Left lung (tissue), 10 donors: ENCODE measurements around the gene AAK1. TPM values are rescaled to one million over a fixed set of nuclear protein-coding genes. Genes with fewer than 3 reads are reported as not detected.
A peak's percentile ranks its signal among the peaks of the same experiment; 100 is the strongest.

Experiments used
- ATAC-seq: fragments of 200-7000 bp; cut with Tn5 transposase; one replicate; pipeline ENCODE4 v1.9.1; 2020; ENCODE audit warnings: moderate library complexity
- DNase-seq, 4 donors: peaks; one replicate each; pipeline ENCODE4 v3.0.0-alpha.2; 2013 to 2020
- H3K27ac ChIP-seq, 2 donors: fragments of 200-600 bp; sonication (generic) in 1 of 2; one replicate each; pipeline versions ENCODE4 v1.5.0 to v1.8.0; 2020 to 2021
- H3K27me3 ChIP-seq, 2 donors: fragments of 200-600 bp; sonication (generic) in 1 of 2; one replicate each; pipeline versions ENCODE4 v1.5.0 to v1.8.0; 2020 to 2021
- H3K36me3 ChIP-seq, 2 donors: fragments of 200-600 bp; sonication (generic) in 1 of 2; one replicate each; pipeline versions ENCODE4 v1.5.0 to v1.8.0; 2020 to 2021
- H3K4me1 ChIP-seq, 2 donors: fragments of 200-600 bp; one replicate each; pipeline ENCODE4 v1.8.0; 2021
- H3K4me3 ChIP-seq, 2 donors: fragments of 200-600 bp; sonication (generic) in 1 of 2; one replicate each; pipeline versions ENCODE4 v1.5.0 to v1.8.0; 2020 to 2021; ENCODE audit warnings: mild to moderate bottlenecking in 1 of 2
- H3K9me3 ChIP-seq, 2 donors: fragments of 200-600 bp; sonication (generic) in 1 of 2; one replicate each; pipeline versions ENCODE4 v1.5.0 to v1.8.0; 2020 to 2021
- CTCF ChIP-seq, 2 donors: fragments of 200-600 bp; sonication (generic) in 1 of 2; IDR thresholded peaks; one replicate each; pipeline versions ENCODE4 v1.5.0 to v1.8.0; 2021; ENCODE audit warnings: antibody characterized with exemption in 2 of 2
- intact Hi-C, 2 donors: fragments of 100-400 bp; cut with DNase I; formaldehyde crosslinking; loops; one replicate each; pipeline versions ENCODE4 v1.11.2 to v1.14.2; 2022
- polyA plus RNA-seq, 6 donors: library from polyadenylated mRNA; unstranded; fragments of 120-200 nt; gene quantifications; one replicate each; pipeline ENCODE4 v1.2.1, GENCODE V29; 2013; ENCODE audit not compliant: insufficient read length in 6 of 6
- total RNA-seq, 2 donors: library from RNA; stranded (reverse); fragmentation: NEBNext Ultra II Directional; extraction: Animal tissue kit (Norgen Biotek cat#: 25700); gene quantifications; one replicate each; pipeline ENCODE4 v1.2.1, GENCODE V29; 2021
- donor health status: DM: no; HTN: yes; CAD: no.
- donor health status: DM: no; HTN: no; CAD: no.

The AAK1 gene
- total and polyA plus RNA-seq, 8 donors, result 19.0 to 70.7 (median 22.4) TPM

GRCh38 chr2:69509011-69509749, 134.4 kb downstream of the AAK1 start:
- Histone ChIP-seq H3K36me3 (peaks cover 0 to 94% of the 10 kb centered on the region in 2 donors), H3K9me3 (no peaks in the 10 kb centered on the region), H3K4me1 (peaks cover 0 to 30% of the 10 kb centered on the region in 2 donors), H3K4me3 (no peak overlapping the region), H3K27me3 (no peaks in the 10 kb centered on the region), H3K27ac (no peak overlapping the region)
- peak in 2 of 4 donors; percentile 26 to 52 for DNase-seq
- ATAC-seq, result no peak
- no peak for TF ChIP-seq CTCF (IDR thresholded peaks at IDR 0.05)
- intact Hi-C loops, result no loop called here

GRCh38 chr2:69505710-69506109, 137.8 kb downstream of the AAK1 start:
- intact Hi-C loops, result no loop called here
- ATAC-seq (peak; percentile 24), DNase-seq (no peak)
- Histone ChIP-seq H3K4me3 (no peak overlapping the region), H3K4me1 (peaks cover 0 to 37% of the 10 kb centered on the region in 2 donors), H3K9me3 (no peaks in the 10 kb centered on the region), H3K27me3 (no peaks in the 10 kb centered on the region), H3K27ac (peak overlapping the region in 1 of 2 donors; percentile 55), H3K36me3 (peaks cover 0 to 86% of the 10 kb centered on the region in 2 donors)
- TF ChIP-seq CTCF (IDR thresholded peaks at IDR 0.05), result no peak

GRCh38 chr2:69501301-69501700, 142.2 kb downstream of the AAK1 start:
- Histone ChIP-seq H3K36me3 (peaks cover 0 to 57% of the 10 kb centered on the region in 2 donors), H3K27ac (no peak overlapping the region), H3K4me3 (no peak overlapping the region), H3K4me1 (peaks cover 0 to 20% of the 10 kb centered on the region in 2 donors), H3K9me3 (no peaks in the 10 kb centered on the region), H3K27me3 (no peaks in the 10 kb centered on the region)
- TF ChIP-seq CTCF (IDR thresholded peaks at IDR 0.05), result no peak
- intact Hi-C loops, result no loop called here
- no peak for DNase-seq
- ATAC-seq, result no peak

GRCh38 chr2:69499966-69500365, 143.6 kb downstream of the AAK1 start:
- Histone ChIP-seq H3K4me3 (no peak overlapping the region), H3K27ac (no peak overlapping the region), H3K4me1 (peaks cover 0 to 9% of the 10 kb centered on the region in 2 donors), H3K9me3 (no peaks in the 10 kb centered on the region), H3K27me3 (no peaks in the 10 kb centered on the region), H3K36me3 (peaks cover 0 to 46% of the 10 kb centered on the region in 2 donors)
- ATAC-seq, result no peak
- no peak for TF ChIP-seq CTCF (IDR thresholded peaks at IDR 0.05)
- DNase-seq, result no peak
- intact Hi-C loops, result no loop called here

GRCh38 chr2:69499242-69499641, 144.3 kb downstream of the AAK1 start:
- Histone ChIP-seq H3K4me1 (peaks cover 0 to 9% of the 10 kb centered on the region in 2 donors), H3K9me3 (no peaks in the 10 kb centered on the region), H3K27ac (no peak overlapping the region), H3K27me3 (no peaks in the 10 kb centered on the region), H3K4me3 (no peak overlapping the region), H3K36me3 (peaks cover 0 to 44% of the 10 kb centered on the region in 2 donors)
- intact Hi-C loops, result no loop called here
- ATAC-seq (peak; percentile 29), DNase-seq (no peak)
- TF ChIP-seq CTCF (IDR thresholded peaks at IDR 0.05), result no peak
